CD4-positive, alpha-beta T cell treated with Interleukin-15 for 1 hour (primary cell): ENCODE results near the gene KIFC1.
A peak's percentile ranks its signal among the peaks of the same experiment; 100 is the strongest.

ENCODE experiments used
- DNase-seq: peaks from one replicate; pipeline ENCODE4 v3.0.0-alpha.2; 2020

The KIFC1 gene

DNA sequence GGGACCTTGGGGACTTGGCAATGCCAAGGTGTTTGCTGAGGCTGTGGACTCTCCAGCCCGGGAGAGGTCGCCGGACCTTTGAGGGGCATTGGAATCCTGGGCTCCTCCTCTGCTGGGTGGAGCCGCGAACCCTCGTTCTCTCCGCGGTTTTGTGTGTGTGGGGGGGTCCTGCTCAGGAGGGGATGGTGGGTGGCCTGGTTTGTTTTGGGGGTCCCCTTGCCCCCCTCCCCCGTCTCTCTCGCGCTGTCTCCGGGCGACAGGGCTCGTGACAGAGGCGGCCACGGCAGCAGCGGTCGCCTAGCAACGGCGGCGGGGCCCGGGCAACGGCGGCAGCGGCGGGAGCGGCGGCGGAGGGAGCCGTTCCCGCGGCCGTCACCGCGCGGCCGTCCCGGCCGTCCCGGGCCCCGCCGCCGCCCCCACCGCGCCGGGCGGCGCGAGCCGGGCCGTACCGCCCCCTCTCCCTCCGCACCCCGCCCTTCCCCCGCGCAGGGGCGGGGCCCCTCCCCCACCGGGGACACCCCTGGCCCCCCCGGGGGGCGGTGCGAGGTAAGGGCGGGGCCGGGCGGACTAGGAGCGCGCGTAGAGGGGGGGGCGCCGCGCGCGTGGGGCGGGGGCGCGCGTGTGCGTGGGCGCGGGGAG lies 36.1 kb downstream of the KIFC1 start:
- DNase-seq = peak; percentile 69

DNA sequence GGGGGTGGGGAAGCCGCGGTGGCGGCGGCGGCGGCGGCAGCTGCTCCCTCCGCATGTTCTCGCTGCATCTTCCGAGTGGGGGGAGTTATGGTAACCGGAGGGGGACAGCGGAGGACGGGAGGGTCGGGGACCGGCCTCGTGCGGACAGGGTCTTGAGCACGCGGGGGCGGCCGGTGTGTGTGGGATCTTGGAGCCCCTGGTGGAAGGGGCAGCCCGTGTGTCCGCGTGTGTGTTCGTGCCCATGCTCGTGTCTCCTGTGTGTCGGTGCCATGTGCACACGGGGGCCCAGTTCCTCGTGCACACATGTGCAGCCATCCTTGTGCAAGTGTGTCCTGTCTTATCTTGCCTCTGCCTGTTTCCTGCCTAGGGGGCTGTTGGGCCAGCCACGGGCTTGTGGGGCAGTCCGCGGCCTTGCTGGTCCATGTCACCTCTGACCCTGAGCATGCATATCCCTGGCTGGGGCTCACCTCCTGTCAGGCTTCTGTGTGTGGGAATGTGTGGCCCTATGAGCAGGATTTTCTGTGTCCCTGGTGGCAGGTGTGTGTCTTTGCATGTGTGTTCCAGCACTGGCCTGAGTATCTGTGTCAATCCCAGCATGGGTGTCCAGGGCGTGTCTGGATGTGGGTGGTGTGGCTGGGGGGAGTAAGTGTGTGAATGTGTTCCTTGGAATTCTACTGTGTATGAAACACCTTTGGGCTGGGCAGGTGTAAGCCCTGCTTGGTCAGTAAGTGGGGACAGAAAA lies 36.8 kb downstream of the KIFC1 start:
- DNase-seq = no peak

DNA sequence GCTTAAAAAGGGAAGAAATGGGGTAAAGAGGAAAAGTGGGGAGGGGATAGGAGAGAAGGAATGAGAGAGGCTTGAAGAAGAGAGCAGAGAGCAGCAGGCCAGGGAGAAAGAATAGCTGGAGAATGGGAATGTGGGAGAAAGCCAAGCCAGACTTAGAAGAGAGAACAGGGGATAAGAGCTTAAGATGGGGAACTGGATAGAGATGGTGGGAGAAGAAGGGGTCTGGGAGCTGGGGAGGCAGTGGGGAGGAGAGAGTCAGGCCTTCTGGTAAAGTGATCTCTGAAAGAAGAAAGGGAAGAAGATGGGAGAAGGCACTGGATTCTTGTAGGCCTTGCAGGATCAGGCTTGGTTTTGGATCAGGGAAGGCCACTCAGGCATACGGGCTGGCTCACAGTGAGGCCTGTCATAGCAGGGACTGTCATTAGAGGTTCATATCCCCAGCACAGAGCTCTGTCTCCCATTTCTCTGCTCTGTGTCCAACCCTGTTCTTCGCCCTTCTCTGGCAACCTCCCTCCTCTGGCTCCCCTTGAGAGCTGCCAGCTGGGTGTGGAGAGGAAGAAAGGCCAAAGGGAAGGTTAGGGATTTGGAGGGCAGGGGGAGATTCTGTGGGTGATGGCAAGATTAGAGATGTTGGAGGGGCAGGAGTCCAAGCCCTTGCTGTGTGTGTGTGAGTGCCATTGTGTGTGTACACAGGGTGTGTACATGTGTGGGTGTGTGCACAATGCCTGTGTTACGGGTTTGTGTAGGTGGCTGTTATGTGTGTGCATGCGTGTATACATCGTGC lies 37.5 kb downstream of the KIFC1 start:
- no peak for DNase-seq

DNA sequence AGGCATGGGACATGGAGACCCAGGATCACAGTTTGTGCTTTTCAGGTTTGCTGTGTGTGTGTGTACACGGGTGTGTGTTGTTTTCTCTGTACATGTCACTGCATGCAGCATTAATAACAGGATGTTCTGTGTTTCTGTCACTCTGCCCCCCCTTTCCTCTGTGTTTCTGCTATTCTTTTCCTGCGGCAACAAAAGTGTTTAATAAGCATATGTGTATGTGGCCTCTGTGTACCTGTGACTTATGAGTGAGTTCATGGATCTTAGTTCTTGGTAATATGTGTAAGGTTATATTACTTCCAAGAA lies 38.1 kb downstream of the KIFC1 start:
- DNase-seq = no peak

GRCh38 chr6:33430334-33430733 lies 38.7 kb downstream of the KIFC1 start:
- no peak for DNase-seq

- peak; percentile 89 for DNase-seq
These were observed 39.6 kb downstream of the KIFC1 start for GRCh38 chr6:33430991-33431879.

GRCh38 chr6:33431880-33432541 lies 40.4 kb downstream of the KIFC1 start:
- DNase-seq = peak; percentile 47

DNA sequence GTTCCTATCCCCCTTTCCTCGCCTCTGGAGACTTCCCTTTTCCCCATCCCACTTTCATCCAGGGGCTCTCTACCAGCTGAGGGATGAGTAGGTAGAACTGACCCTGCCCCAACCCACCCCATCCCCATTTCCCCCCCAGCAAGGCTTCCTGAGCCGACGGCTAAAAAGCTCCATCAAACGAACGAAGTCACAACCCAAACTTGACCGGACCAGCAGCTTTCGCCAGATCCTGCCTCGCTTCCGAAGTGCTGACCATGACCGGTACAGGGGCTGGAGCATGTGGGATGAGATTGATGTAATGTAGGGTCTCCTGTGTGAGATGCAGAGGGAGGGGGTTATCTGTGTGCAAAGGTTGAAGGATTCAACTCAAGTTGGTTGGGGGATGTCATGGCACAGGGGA lies 40.9 kb downstream of the KIFC1 start:
- DNase-seq = no peak

DNA sequence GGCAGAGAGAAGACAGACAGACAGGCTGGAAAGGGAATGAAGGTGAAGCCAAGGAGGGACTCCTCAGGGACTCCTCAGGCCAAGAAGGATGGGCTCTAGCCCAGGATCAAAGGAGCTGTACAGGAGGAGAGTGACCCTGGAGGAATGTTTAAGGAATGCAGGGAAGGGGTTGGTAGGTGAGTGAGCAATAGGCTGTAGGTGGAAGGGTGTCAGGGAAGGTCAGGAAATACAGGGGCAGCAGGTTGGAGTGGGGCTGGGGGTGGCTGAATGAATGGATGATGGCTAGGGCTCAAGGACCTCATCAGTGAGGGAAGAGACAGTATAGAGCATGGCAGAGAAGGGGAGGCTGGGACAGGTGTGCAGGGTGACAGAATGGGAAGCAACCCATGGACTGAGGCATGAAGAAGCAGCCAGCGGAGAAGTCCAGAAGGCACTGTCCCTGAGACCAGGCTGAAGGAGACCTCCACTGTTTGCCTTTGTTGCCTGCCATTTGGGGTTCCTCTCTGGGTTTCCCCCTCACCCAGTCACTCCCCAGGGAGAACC lies 41.4 kb downstream of the KIFC1 start:
- DNase-seq = no peak

- no peak for DNase-seq
These were observed 42.0 kb downstream of the KIFC1 start for GRCh38 chr6:33433544-33434191.

GRCh38 chr6:33434961-33435360 lies 43.3 kb downstream of the KIFC1 start:
- DNase-seq = no peak

- DNase-seq = no peak
These were observed 46.0 kb downstream of the KIFC1 start for GRCh38 chr6:33437666-33438065.

- DNase-seq = no peak
These were observed 47.5 kb downstream of the KIFC1 start for GRCh38 chr6:33438978-33439594.

GRCh38 chr6:33439956-33440648 lies 48.5 kb downstream of the KIFC1 start:
- no peak for DNase-seq

GRCh38 chr6:33440649-33441309 lies 49.2 kb downstream of the KIFC1 start:
- DNase-seq = no peak

- DNase-seq = no peak
These were observed 49.8 kb downstream of the KIFC1 start for GRCh38 chr6:33441457-33441856.

DNA sequence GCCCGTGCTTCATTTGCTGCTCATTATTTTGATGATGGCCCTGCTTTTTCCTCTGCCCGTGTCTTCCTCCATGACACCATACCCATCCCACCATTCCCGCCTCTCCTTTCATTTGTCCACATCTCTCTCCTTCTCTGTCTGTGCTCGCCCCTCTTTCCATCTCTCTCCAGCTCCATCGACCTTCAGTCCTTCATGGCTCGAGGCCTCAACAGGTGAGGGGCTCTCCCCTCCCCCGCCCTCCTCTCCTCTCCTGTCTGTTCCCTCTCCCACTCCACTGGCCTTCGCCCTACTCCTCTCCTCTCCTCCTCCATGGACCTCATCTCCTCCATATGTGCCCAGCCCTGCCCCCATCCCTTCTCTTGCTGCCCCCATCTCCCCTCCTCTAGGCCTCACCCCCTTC lies 50.7 kb downstream of the KIFC1 start:
- DNase-seq = no peak

GRCh38 chr6:33443025-33443424 lies 51.4 kb downstream of the KIFC1 start:
- DNase-seq = no peak

DNA sequence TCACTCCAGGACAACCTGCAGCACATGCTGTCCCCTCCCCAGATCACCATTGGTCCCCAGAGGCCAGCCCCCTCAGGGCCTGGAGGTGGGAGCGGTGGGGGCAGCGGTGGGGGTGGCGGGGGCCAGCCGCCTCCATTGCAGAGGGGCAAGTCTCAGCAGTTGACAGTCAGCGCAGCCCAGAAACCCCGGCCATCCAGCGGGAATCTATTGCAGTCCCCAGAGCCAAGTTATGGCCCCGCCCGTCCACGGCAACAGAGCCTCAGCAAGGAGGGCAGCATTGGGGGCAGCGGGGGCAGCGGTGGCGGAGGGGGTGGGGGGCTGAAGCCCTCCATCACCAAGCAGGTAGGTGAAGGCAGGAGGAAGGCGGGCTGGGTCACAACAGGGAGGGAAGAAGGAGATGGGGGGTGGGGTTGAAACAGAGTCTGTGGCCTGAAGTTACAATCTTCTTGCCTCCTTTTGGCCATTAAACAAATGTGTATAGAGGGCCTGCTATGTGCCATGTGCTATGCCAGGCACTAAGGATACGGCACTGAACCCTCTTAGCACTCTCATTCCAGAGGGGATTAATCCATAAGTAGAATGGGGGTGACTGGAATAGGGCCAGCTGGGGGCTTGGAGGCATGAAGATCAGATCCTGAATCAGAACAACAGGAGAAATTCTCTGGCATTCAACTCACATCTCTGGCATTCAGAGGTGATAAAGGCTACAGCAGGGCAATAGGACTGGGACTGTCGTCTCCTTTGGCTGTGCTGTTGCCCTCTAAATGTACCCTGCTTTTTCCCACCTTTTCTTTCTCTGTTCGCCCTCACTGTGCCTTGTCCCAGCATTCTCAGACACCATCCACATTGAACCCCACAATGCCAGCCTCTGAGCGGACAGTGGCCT lies 52.2 kb downstream of the KIFC1 start:
- DNase-seq = no peak
